T-helper 9 cell (primary cell): ENCODE measurements around the gene FBXO11.
A peak's percentile ranks its signal among the peaks of the same experiment; 100 is the strongest.
"Not testable (repeated sequence)": the region's sequence is repeated elsewhere in the genome, so short reads cannot be mapped to it uniquely, and the experiment has no call there.

Experiments
- DNase-seq: peaks from one replicate; pipeline ENCODE4 v3.0.0-alpha.2; 2020
- total RNA-seq, 2 donors: gene quantifications; one replicate each; lab custom pipeline; 2026; lab: John Stamatoyannopoulos, UW

Gene FBXO11
- total RNA-seq: 101 to 156 reads per million in 2 donors

DNA sequence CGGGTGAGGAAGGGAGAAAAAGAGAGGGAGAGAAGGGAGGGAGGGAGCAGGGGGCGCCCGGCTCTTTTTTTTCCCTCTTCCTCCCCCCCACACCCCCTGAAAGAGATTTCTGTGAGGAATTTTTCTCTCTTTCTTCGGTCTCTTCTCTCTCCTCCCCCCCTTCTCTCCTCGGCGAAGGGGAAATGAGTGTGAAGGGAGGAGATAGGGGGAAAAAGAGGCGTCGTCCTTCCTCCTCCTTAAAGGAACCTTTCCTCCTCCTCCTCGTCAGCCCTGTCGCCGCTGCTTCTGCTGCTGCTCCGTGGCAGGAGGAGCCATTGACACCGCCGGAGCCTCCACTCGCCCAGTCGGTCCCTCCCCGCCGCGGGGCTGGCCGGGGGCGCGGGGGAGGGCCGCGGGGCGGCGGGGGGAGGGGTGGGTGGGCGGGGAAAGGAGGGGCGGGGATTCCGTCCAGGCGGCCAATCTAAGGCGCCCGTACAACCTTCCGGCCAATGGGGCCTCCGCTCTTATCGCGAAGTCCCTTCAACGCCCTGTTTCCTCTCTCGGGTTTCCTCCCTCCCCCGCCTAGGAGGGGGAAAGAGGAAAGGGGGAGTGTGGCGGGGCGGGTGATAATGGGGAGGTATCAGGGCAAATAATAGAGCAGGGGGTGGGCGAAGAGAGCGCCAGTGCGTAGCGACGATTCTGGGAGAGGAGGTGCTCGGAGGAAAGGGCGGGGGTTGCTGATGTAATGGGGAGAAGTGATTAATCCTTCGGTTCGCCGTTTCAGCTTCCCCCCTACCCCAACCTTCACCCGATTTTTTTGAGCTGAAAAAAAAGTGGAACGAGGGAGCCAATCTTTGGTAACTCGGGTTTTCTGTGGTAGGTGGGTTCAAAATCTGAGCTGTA is at the start of gene FBXO11:
Gene FBXO11, minus strand, starts transcription at position 342 of the 882 bp plus-strand sequence. CDS start 778 bp downstream, outside the sequence.
- peak; percentile 92 for DNase-seq

DNA sequence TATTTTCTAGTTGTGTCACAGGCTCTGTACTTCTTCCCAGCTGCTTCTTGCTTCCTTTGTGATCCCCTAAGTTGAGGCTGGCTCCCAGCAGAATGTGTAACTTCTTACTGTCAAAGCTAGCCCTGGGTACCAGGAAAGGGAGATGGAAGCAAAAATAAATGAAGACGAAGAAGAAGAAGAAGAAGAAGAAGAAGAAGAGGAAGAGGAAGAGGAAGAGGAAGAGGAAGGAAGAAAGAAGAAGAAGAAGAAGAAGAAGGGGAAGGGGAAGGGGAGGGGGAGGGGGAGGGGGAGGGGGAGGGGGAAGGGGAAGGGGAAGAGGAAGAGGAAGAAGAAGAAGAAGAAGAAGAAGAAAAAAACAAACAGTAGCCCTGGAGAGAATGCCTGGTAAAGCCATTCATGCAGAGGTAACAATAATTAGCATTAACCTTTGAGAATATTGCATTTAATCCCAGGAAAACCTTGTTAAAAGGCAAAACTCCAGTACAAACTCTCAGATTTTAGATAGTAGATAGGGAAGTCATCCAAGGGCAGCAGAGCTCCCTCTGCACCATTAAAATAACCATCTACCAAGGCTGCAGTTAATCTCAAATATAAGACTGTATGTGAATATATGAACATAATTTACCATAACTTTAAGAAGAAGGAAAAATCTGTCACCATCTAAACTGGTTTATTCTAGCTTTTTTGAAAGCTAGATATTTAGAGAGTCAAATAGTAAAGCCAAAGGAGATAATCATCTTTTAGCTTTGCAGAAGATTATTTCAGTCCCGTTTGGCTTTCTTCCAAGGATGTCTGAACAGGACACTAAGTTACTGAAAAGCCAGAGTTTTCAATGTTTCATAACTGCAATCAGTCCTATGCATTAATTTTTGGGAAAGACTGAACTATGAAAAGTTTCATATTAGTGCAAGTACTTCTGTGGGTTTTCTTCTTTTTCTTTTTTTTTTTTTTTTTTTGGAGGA is 44.3 kb upstream of the FBXO11 start:
- DNase-seq: no peak

DNA sequence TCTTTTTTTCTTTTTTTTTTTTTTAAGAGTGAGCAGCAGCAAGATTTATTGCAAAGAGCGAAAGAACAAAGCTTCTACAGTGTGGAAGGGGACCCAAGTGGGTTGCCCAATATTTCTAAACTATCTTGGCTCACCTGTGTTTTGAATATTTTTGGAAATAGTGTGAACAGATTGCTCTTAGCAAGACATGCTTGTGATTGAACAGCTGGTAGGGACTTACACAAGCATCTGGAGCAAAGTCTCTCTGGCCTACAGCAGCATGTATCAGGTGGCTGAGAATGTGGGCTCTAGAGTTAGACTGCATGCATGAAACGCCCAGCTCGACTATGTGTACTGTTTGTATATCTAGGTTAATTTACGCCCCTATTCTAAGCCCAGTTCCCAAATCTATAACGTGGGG is 40.3 kb upstream of the FBXO11 start:
- DNase-seq: no peak

DNA sequence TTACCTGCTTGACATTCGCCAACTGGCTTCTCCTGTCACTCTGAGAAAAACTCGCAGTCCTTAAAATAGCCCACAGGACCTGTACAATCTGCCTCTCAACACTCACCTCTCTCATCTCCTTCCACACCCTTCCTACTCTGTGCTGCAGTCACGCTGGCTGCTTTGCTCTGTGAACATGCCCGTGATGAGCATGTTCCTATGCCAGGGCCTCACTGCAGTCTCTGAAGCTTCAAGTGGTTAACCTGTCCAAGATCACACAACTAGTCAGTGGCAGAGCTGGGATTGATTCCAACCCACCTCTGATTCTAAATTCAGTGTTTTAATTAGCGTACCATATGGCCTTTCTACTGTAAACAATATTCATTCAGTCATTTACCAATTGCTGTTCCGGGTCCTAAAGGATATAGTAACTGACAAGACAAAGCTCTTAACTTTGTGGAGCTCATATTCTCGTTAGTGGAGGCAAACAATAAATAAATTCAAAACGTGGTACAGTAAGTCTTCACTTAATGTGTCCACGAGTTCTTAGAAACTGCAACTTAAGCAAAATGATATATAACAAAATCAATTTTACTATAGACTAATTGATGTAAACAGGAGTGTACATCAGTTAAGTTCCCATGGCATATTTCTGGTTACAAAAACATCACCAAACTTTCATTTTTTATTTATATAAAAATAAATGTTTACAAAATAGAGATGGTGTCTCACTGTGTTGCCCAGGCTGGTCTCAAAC is 38.9 kb upstream of the FBXO11 start:
- no peak for DNase-seq

DNA sequence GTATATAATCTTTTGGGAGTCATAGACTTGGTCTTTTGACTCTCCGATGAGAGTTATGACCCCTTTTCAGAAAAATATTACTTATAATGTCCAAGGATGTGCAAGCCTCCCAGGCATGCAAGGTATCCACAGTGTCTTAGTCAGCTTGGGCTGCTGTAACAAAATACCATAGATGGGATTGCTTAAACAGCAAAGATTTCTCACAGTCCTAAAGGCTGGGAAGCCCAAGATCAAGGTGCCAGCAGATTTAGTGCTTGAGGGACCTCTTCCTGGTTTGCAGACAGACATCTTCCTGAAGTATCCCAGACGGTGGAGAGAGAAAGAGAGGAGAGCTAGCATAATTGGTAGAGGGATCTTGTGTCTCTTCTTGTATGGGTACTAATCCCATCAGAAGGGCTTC is 35.6 kb upstream of the FBXO11 start:
- no peak for DNase-seq

DNA sequence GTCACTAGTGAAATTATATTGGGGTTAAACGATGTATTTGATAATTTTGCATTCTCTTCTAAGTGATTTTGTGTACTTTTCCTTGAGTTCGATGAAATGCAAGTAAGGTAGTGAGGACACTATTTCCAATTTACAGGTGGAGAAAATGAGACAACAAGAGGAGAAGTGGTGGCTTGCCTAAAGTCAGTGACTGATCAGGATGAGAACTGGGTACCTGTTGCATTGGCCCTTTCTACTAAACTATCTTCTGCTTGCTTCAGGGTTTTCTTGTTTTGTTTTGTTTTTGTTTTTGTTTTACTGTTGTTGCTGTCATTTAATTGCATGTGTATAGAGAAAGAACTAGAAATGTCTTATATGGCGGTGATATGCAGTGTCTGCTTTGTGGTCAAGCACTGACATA is 31.4 kb upstream of the FBXO11 start:
- no peak for DNase-seq

DNA sequence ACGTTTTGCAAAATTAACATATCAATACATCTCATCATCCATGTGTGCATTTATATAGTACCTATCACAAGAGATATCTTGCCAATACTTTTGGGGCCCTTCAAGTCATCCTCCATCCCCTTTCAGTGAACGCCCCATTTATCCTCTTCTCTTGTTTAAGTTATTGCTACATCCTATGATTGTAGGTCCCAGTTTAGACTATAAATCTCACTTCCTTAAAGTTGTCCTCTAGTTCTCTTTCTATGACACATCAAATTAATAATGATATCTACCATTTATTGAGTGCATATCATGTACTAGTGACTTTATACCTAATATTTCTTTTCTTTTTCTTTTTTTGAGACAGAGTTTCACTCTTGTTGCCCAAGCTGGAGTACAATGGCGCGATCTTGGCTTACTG is 28.8 kb upstream of the FBXO11 start:
- DNase-seq: no peak

DNA sequence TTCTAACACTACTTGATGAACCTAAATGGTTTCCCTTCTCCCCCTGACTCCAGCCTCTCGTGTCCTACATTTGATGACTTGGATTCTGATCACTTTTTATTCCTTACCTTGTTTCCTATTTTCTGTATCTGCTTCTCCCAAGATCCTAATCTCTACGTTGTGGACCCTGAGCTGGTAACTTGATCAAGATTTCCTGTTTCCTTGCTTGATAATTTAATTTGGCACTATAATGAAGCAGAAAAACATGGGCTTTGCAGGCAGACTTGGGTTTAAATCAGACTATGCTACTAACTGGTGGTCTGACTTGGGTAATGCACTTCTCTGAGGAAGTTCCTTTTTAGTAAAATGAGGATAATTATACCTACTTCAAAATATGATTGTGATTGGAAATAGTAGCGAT is 11.7 kb upstream of the FBXO11 start:
- no peak for DNase-seq

DNA sequence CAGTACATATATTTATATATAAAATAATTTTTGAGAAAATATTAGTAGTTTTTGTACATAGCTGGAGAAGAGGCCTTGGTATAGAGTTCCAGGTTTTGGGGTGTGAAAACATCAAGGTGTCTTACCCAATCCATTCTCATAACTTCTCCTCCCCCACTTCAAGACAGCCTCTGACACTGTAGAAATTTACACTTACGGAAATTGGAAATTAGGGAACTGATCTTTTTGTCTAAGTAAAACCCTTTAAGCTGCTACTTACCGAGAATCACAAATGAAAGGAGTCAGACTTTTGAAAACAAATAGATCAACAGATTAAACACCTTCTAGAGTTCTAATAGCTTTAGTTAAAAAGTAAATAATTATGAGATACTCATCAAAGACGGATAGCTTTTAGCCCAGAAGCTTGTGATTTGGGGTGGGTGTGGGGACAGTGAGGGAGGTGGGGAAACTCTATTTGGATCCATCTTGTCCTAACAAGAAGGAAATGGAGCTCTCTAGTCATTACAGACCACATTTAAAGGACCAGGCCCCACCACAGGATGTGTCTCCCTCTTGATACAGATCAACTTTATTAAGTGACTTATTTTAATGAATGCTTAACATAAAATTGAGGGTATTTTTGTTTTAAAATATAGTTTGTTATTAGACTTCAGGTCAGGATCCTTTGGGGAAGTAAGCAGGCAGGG is 11.1 kb upstream of the FBXO11 start:
- DNase-seq: no peak

DNA sequence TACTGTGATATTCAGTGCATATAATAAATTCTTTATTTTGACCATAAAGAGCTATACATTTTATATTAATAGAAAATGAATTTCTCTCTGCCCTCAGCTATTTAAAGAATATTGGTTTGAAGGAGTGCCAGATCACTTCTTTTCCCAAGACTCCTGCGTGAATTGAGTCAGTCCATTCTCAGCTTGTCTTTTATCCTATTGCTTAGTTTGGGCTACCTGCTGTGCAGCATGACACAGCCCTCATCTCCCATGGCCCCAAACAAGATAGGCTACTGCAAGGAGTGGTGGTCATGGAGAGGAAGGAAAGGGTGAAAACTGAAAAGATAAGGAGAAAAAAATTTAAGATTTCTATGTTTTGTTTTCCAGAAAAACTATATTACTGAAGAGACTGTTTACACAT is 10.1 kb upstream of the FBXO11 start:
- DNase-seq: no peak

DNA sequence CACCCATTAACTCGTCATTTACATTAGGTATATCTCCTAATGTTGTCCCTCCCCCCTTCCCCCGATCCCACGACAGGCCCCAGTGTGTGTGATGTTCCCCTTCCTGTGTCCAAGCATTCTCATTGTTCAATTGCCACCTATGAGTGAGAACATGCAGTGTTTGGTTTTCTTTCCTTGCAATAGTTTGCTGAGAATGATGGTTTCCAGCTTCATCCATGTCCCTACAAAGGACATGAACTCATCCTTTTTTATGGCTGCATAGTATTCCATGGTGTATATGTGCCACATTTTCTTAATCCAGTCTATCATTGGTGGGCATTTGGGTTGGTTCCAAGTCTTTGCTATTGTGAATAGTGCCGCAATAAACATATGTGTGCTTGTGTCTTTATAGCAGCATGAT is 4.4 kb upstream of the FBXO11 start:
- not testable (repeated sequence) for DNase-seq

DNA sequence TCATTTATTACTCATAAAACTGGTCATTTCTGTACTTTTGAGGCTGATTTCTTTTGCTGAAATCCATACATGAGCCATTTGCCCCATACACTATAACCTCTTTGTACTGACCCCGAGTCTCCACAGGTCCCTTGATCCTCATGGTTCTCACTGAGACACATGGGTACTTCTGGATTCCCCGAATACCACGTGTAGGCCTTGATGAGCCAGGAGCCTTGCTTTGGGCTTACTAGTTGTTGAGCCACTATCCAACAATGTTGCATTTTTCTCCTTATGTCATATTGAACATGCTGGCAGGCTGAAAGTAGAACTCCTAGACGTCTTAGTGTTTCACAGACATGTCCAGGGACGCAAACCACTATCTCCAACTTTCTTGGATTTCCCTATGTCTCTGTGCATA is 2.4 kb upstream of the FBXO11 start:
- DNase-seq: no peak

DNA sequence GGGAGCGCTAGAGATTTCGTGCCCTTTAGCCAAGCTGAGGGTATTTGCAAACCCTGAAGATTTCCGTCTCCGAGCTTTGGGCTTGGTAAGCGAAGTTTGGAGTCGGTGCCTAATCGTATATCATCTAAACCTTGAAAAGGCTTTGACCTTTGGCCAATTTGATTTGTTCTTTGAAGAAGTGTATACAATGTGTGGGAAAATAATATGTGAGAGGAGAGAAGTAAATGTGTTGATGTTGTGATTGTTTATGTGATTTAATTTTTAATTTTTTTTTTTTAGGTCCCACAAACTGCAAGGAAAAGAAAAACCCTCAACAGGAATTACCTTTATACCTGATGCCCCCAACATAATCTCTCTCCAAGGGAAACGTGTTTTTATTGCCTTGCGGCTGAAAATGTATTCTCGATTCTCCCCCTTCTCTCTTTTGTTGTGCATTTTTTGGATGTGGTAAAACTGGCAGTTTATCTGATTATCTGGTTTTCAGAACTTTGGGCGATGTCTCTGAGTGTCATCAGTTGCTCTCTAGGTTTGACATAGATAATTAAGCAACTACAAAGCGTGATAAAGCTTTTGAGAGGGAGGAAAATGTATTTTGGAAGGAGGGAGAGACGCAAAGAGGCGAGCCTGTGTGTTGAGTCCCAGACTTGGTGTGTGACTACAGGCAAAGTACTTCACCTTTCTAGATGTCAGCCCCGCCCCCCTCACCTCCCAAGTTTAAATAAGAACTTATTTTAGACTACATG is 912 bp upstream of the FBXO11 start:
- DNase-seq: peak; percentile 22

DNA sequence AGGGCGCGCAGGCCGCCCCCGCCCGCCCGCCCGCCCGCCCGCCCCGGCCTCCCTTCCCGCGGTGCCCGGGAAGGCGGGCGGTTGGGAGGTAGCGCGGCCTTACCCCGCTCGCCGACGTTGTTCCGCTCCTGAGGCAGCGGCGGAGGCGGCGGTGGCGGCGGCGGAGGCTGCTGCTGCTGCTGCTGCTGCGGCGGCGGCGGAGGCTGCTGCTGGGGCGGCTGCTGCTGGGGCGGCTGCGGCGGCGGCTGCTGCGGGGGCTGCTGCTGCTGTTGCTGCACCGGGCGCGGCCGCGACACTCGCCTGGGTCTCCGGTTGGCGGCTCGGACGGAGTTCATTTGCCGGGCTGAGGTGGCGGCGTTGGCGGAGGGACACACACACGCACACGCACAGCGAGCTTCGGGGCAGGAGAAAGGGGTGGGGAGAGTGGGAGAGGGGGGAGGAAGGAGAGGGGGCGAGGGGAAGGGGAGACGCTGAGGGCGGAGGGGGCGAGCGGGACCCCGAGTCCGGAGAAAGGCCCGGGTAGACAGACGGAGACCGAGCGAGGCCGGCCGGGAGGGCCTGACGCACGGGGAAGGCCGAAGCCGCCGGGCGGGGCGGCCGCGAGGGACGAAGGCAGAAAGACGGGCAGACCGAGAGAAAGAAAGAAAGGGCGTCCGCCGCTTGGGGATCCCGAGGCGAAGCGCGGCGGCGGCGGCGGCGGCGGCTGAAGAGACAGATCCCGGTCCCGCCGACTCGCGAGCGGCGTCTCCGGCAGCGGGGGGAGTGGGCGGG is 727 bp downstream of the FBXO11 start:
- DNase-seq: peak; percentile 56

DNA sequence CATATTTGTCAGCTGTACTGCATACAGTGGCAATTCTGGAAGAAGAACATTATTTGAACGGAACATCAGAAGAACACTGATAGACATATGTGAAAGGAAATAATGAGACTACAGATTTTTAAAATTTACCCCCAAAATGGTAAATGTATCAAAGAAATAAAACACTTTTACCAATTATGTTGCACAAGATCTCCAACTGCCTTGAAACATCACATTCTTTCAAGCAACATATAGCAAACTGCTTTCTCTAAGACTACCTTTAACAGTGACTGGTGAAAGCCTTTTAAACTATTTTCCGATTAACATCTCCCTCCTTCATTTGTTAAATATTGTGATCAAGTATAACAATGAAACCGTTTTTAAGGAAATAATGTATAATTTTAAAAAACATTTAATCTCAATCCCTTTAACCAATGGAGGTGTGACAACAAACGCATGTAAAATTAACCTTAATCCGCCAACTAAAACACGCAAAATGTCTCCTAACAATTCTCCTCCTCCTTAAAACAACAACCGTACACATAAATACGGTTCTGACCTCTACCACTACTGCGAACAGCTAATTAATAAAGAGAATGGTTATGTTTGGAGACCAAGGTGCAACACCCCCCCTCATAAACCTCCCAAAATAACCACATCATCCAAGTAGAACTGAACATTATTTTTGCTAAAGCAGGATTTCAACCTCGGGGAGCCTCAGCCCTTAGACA is 2.4 kb downstream of the FBXO11 start:
- no peak for DNase-seq

DNA sequence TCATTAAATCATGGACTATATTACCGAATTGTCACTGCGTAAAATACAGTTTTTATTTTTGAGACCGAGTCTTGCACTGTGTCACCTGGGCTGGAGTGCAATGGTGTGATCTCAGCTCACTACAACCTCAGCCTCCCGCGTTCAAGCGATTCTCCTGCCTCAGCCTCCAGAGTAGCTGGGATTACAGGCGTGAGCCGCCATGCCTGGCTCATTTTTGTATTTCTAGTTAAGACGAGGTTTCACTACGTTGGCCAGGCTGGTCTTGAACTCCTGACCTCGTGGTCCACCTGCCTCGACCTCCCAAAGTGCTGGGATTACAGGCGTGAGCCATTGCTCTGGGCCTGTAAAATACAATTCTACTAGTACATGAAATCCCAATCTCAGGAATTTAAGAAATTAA is 4.4 kb downstream of the FBXO11 start:
- DNase-seq: not testable (repeated sequence)

DNA sequence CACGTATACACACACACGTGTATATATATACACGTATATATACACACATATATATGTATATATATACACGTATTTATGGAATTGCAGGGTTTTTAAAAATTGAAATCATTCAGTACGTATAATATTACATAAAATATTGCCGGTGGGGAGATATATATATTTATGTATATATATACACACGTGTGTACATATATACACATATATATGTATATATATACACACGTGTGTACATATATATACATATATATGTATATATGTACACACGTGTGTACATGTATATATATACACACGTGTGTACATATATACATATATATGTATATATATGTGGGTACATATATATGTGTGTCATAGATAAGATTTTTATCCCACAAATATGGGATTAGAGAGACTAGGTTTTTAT is 5.4 kb downstream of the FBXO11 start:
- no peak for DNase-seq

DNA sequence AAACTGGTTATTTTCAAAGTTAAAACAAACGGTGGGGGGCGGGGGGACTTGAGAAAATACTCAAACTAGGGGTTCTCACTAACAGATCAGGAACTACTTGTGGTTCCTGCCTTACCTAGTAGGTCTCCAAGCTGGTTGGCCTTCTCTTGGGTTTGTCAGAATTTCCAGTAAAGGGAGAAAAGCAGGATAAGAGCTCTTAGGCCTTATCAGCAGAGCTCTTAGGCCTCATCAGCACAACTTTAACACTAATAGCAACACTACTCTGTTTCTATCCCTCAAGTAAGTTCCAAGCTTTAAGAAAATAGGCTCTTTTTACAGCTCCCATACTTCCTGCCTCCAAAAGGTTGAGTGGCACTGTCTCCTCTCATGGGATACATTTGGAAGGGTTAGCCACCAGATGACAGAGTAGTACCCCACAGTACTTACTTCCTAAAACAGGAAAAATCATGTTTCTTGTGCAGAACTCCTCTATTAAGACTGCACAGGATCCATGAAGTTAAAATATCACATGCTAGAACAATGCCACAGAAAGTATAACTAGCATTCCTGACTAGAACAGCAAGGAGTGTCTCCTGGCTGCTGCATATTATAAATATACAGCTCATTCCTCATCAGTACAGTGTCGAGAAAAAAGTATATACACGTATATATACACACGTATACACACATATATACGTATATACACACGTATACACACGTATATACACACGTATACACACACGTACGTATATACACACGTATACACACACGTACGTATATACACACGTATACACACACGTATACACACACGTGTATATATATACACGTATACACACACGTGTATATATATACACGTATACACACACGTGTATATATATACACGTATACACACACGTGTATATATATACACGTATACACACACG is 6.1 kb downstream of the FBXO11 start:
- no peak for DNase-seq
